DMS 273 treated with DMSO at 0.1 percent for 48 hours (cell line): ENCODE results near the gene TMED9.
A peak's percentile ranks its signal among the peaks of the same experiment; 100 is the strongest.
"Not testable (repeated sequence)": the region's sequence is repeated elsewhere in the genome, so short reads cannot be mapped to it uniquely, and the experiment has no call there.

ENCODE experiments used
- DNase-seq: peaks from one replicate; lab custom pipeline; 2025; lab: John Stamatoyannopoulos, UW

Gene TMED9

DNA sequence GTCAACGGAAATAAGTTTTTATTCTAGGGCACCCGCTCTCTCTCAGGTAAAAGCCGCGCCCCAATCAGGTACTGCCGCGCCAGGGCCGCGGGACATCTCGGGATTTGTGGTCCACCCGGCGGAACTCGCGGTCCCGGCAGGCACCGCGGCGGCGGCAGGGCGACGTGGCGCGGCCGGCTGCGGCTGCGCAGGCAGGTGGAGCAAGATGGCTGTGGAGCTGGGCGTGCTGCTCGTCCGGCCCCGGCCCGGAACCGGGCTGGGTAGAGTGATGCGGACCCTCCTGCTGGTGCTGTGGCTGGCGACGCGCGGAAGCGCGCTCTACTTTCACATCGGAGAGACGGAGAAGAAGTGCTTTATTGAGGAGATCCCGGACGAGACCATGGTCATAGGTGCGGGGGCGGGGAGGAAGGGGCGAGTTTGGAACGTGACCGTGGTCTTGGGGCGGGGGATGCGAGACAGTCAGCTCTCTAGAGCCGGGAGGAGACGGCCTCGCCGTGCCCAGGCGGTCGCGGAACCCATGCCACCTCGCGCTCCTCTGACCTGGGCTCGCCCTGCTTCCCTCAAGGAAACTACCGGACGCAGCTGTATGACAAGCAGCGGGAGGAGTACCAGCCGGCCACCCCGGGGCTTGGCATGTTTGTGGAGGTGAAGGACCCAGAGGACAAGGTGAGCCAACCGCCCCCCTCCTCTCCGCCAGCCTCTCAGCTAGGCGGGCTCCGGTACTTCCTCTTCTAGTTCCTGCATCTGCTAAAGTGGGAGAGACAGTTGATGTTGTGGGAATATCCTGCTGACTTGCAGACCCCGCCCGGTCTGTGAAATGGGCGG lies at the start of gene TMED9:
Gene TMED9 (plus strand): TSS at position 194 of the 825 bp plus-strand sequence. CDS start 12 bp downstream, at position 206.
- DNase-seq = peak; percentile 43

DNA sequence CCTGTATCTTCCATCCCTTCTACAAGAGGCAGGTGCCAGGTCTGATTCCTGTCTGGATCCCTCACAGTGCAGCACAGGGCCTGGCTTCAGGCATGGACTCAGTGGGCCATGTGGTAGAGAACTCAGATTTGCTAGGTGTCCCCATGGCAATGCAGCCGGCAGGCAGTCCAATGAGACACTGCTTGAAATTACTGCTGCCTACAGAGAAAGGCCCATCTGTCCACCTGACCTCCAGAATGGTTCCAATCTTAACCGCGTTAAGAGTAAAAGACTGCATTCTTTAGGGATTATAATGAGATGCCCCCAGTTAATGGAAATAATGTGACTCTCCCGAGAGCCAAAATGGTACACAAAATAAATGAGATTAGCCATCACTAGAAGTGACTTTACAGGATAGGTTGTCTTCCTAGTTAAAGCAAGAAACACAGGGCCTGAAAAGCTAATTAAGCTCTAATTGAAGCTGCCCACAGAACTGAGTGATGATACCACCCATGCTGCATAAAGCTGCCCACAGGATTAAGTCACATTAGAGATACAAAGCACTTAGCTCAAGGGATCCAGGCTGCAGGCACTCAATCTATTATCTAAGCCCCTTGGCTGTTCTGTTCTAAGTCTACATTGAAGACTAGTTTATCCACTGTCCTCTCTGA lies 49.1 kb upstream of the TMED9 start:
- no peak for DNase-seq

GRCh38 chr5:177545487-177546257 lies 46.3 kb upstream of the TMED9 start:
- peak; percentile 31 for DNase-seq

GRCh38 chr5:177546258-177546741 lies 45.7 kb upstream of the TMED9 start:
- DNase-seq = peak; percentile 81

- no peak for DNase-seq
Observed at GRCh38 chr5:177547736-177548135, 44.3 kb upstream of the TMED9 start.

- DNase-seq = no peak
Observed at GRCh38 chr5:177548495-177548894, 43.5 kb upstream of the TMED9 start.

DNA sequence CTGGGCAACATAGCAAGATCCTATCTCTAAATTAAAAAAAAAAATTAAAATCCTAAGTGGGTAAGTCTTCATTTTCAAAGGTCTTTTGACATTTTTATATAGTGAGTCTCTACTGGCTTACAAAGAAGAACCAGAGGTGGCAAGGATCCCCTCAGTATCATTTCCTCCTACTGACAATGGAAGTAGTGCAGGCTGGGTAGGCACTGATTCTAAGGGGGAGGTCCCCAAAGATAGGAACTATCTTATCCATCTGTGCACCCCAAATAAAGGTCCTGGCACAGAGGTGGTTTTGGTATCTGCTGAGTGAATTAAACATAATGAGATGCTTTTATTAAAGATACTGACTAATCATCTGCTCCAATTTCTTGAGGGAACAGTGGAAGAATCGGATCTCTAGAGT lies 41.9 kb upstream of the TMED9 start:
- no peak for DNase-seq

GRCh38 chr5:177552839-177553455 lies 39.1 kb upstream of the TMED9 start:
- DNase-seq = no peak

DNA sequence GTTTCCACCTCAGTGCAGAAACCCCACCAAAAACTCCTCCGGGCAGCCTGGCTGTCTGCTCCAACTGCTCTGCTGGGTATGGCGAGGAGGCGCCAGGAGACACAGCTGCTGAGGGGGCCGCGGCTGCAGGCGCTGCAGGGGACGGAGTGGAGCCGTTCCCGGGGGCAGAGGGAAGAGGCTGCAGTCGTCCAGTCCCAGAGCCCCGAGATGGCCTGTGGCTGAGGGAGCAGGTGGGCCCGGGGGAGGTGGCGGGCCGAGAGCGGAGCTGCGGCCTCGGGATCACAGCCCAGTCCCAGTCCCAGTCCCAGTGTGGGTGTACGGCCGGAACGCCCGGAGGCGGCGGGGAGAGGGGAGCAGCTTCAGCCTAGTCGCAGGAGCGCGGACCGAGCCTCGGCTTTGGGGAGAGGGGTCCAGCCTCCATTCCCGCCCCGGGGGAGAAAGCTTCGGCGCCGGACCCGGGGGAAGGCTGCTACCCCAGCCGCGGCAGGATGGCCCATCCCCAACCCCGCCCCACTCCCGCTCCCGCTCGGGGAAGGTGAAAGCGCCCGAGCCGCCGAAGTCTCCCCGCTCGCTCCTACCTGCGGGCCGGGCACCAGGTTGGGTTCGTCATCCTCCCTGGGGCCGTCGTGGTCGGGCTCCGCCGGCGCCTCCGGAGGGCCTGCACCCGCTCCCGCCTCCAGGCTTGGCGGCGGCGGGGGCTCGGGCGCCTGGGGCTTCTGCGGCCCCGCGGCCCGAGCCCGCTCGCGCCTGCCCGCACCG lies 38.2 kb upstream of the TMED9 start:
- no peak for DNase-seq

DNA sequence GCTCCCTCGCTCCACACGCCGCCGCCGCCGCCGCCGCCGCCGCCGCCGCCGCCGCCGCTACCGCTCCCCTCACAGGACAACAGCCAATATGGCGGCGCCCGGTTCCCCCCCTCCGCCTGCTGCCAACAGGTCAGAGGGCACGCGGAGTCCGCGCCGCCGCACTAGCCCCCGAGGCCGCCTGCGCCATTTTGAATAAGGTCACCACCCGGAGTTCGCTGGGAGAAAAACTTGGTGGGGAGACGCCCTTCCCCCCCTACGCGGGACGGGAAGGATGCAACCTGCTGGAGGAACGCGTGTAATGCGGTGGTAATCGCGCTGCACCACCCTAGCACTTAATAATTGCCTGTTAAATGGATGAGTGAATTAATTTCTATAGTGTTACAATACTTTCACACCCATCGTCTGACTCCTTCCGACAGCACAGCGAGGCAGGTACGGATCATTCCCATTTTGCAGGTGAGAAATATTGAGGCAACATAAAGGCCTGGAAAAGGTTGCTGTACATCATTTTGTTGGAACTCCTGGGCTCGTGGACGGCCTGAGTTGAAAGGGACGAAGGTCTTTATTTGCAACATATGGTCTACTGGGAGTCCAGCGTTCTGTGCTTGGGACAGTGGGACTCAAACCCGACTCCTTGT lies 37.4 kb upstream of the TMED9 start, which contains the start of gene FAM193B:
Gene FAM193B (minus strand): TSS at position 90 of the 638 bp plus-strand sequence. CDS start 105 bp downstream, outside the sequence.
- DNase-seq = peak; percentile 78

- DNase-seq = no peak
Observed at GRCh38 chr5:177555228-177555627, 36.8 kb upstream of the TMED9 start.

GRCh38 chr5:177555665-177556064 lies 36.3 kb upstream of the TMED9 start:
- DNase-seq = no peak

- DNase-seq = no peak
Observed at GRCh38 chr5:177557041-177557647, 34.9 kb upstream of the TMED9 start.

GRCh38 chr5:177557796-177558195 lies 34.2 kb upstream of the TMED9 start:
- no peak for DNase-seq

DNA sequence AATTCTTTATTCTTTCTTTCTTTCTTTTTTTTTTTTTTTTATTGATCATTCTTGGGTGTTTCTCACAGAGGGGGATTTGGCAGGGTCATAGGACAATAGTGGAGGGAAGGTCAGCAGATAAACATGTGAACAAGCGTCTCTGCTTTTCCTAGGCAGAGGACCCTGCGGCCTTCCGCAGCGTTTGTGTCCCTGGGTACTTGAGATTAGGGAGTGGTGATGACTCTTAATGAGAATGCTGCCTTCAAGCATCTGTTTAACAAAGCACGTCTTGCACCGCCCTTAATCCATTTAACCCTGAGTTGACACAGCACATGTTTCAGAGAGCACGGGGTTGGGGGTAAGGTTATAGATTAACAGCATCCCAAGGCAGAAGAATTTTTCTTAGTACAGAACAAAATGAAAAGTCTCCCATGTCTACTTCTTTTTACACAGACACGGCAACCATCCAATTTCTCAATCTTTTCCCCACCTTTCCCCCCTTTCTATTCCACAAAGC lies 32.5 kb upstream of the TMED9 start:
- not testable (repeated sequence) for DNase-seq

GRCh38 chr5:177565046-177565445 lies 27.0 kb upstream of the TMED9 start:
- no peak for DNase-seq

DNA sequence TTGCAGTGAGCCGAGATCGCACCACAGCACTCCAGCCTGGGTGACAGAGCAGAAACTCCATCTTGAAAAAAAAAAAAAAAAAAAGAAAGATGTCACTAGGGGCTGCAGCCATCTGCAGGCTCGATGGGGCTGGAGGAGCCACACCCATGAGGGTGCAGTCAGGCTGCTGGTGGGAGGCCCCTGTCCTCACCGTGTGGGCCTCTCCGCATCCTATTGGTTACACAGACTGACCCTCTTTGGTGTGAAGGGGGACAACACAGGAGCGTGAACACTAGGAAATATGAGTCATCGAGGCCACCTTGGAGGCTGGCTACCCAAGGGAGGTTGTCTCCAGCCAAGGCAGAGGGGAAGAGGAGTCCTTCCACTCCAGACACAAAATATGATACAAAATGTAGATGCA lies 23.7 kb upstream of the TMED9 start:
- DNase-seq = no peak

- no peak for DNase-seq
Observed at GRCh38 chr5:177569894-177570293, 22.1 kb upstream of the TMED9 start.

GRCh38 chr5:177575488-177575887 lies 16.5 kb upstream of the TMED9 start:
- DNase-seq = no peak

DNA sequence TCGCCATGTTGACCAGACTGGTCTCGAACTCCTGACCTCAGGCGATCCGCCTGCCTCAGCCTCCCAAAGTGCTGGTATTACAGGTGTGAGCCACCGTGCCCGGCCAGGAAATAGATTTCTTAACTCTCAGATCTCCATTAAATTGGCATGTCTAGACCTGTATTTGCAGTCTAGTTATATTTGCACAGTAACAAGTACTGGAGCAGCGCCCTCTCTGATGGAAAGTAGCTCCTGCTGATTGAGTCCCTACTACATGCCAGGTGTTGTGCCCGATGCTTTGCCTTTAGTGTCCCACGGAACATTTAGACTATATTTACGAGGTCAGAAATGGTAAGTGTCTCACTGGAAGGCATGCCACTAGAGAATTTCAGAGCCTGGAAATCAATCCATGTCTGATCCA lies 15.8 kb upstream of the TMED9 start:
- no peak for DNase-seq
